Hippocampal formation (tissue), 2 donors: ENCODE measurements around the gene TTC4.
"Not testable (repeated sequence)": the region's sequence is repeated elsewhere in the genome, so short reads cannot be mapped to it uniquely, and the experiment has no call there.

ENCODE experiments used
- DNase-seq, 2 donors: peaks; one replicate each; lab custom pipeline; 2025; lab: John Stamatoyannopoulos, UW

The TTC4 gene

DNA sequence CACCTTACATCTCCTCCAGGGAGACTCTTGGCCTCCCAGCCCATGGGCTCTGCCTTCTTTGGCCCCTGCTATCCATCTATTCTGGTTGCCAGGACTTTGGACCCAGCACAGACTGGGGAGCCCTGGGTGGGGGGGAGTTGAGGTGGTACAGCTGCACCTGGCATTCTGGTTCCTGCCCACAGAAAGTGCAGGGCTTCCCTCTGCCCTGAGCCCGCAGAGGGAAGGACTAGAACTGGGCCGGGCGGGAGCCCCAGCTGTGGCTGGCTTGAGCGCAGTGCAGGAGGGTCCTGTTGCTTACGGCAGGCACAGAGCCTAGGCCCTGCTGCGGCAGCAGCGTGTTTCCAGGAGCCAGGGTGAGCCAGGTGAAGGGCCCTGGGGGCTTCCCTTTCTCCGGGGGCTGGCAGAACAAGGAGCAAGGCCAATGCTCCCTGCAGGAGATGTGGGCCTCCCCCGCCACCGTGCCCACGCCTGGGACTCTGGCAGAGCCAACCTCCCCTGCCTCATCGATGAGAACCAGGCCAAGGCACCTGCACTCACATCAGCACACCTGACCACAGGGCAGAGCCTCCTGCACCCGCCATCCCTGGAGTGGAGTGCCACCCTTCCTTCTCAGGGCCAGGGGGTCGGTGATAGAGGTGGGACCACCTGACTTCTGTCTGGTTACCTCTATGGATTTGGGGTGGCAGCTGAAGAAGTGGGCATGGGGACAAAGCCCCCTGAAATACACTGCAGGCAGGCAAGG, 32.6 kb downstream of the TTC4 start:
- DNase-seq = no peak

DNA sequence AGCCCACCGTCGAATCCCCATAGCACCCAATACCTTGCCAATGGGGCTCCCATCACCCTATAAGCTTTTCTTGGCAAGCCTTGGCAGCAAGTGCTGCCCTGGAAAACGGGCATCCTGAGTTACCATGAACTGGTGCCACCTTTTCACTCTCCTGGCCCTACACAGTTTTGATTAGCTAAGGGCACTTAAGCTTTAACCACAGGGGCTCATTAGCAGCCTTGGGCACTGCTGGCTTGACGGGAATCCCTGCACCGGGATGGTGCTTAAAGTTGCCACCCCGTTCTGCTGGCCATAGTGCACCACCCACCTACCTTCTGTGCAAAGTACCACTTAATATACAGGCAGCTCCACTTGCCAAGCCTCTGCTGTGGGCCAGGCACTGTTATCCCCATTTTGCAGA, 34.9 kb downstream of the TTC4 start:
- no peak for DNase-seq

DNA sequence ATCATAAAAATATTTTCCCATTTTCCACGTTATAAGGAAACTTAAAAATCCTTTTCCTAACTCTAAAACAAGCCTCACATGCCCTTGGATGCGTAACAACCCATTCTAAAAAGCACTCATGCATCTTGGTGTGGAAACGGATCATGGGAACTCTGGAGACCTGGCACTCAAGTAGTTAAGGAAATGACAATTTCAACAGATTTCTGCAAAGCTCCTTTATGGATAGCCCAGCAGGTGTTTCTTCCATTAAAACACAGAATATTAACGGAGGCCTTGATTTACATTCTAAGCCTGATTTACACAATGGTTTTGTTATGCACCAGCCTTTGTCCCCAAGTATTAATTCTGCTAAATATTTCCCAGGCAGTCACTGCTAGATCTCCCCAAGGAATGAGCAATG, 35.8 kb downstream of the TTC4 start:
- no peak for DNase-seq

DNA sequence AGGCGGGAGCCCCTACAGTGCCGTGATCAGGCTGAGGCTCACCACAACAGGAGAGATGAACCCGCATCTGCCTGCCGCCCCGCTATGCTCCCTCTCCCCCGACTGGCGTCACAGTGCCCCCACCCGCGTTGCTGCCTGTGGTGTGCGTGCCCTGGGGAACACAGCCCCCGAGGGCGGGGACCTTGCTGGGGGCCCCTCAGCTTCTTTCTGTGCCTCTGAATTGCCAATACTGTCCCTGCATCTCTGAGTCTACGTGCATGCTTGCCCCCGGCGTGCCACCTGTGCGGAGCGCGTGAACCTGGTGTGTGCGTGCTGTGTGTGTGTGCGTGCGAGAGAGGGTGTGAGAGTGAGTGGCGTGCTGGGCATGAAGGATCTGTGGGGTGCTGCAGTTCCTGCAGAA, 38.4 kb downstream of the TTC4 start:
- DNase-seq = no peak

DNA sequence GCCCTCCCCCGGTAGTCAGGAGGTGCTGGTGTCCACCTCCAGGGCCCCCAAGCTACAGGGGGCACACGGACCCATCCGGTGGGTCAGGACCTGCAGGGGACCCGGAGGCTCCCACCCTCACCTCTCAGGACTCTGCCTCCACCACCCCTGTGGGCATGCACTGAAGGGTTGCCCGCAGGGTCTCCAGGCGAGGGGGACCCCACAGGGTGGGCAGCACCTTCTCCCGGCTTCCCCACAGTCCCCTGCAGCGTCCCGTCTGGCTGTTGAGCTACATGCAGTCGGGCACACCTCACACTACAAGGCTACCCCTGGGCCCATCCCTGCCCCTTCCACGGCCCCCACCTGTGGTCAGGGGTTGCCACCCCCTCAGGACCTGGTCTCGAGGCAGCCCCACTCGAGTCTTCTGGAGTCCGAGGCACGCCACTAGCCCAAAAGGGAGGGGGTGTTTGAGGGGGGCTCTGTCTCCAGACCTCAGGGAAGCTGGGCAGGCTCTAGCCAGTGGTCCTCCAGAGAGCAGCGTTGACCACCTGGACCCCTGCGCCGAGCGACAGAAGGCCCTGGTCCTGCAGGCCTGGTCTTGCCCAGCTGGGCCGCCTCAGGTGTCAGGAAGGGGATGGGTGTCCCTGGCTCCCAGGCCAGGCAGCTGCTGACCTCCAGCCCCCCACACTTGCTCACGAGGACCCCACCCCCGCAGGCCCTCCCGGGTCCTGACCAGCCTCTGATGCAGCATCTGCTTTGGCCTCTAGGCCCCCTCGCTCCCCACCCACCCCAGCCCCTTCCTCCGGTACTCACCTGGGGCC, 39.0 kb downstream of the TTC4 start:
- DNase-seq = no peak

DNA sequence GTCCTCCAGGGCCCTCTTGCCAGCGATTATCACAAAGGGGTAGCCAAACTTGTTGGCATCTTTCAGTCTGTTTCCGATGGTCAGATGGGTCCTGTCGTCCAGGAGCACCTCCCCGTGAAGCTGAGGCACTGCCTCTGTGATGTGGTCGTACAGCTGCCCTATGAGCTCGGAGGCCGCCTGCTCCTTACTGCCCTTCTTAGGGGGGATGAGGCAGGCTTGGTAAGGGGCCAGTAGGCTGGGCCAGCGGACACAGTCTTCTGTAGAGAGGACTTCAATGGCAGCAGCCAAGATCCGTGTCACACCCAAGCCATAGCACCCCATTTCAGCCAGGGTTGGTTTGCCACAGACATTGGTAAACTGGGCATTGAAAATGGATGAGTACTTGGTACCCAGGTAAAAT, 42.2 kb downstream of the TTC4 start:
- DNase-seq = no peak

DNA sequence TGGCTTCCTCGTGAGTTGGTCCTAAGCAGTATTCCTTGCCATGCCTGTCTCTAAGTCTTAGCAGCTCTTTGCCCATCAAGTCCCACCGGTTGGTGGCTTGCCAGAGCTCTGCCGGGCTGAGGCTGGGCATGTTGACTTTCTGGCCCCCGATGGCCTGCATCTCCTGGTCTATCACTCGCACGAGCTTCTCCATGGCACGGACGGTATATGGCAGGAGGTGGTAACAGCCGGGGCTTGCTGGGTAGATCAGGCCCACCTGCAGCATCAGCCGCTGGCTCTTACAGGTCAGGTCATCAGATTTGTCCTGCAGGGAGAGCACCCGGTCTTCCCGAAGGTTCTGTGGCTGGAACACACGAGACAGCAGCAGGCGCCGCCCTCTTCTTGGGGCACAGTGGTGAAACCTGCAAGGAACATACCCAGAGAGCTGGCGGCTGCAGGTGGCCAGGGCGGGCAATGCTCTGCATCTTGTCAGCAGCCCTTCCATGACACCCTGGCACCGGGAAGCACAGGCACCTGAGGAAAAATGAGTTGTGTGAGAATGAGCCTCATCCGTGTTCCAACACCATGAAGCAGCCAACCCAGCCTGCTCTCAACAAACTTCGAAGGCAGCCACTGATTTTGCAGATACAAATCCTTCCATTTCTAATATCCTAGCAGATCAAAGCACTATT, 43.2 kb downstream of the TTC4 start:
- no peak for DNase-seq

DNA sequence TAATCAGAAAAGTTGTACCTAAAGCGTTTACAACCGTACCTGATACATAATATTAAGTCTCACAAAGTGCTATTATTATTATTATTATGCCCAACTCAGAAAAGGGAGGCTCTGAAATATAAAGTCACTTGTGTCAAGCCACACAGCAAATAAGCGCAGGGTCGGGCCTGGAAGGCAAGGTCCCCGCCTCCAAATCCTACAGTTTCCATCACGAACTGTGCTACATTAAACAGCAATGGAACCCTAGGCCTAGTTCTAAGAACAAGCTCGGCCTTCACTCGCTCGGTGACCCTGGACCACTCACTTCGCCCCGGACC, 48.1 kb downstream of the TTC4 start:
- no peak for DNase-seq

DNA sequence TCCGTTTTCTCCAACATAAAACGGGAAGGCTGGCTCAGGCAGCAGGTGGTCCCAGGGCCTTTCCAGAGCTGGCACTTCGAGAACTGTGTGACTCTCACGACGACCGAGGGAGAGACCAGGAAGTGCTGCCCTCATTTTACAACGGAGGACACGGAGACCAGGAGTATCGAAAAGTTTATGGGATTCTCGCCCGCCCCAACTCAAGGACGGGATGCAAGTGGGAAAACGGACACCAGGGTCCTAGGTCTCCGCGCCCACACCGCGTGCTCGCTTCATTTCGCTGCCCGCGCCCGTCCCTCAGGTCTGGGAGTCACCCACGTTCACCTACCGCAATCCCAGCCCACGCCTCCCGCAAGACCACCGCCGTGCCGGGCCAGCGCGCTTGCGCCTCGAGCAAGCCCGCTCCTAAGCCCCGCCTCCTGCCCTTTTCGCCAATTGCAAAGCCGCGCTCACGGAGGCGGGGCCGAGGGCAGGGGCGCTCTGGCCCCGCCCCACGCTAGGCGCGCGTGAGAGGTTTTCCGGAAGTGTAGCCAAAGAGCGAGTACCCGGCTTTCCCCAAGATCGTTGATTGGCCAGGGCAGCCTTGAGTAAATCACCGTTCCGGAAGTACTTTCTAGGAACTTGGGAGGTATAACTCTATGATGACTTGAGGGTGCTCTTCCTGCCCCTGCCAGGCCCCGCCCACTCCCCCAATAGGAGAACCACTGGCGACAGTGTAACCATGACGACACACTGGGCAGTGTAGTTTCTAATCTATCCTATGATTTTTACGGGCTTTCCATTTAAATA, 48.7 kb downstream of the TTC4 start, which contains the start of gene PARS2:
TSS of gene PARS2 (minus strand) at position 391 of the 789 bp plus-strand sequence. CDS start 5,362 bp downstream, outside the sequence.
- peak; percentile 94 to 99 for DNase-seq

DNA sequence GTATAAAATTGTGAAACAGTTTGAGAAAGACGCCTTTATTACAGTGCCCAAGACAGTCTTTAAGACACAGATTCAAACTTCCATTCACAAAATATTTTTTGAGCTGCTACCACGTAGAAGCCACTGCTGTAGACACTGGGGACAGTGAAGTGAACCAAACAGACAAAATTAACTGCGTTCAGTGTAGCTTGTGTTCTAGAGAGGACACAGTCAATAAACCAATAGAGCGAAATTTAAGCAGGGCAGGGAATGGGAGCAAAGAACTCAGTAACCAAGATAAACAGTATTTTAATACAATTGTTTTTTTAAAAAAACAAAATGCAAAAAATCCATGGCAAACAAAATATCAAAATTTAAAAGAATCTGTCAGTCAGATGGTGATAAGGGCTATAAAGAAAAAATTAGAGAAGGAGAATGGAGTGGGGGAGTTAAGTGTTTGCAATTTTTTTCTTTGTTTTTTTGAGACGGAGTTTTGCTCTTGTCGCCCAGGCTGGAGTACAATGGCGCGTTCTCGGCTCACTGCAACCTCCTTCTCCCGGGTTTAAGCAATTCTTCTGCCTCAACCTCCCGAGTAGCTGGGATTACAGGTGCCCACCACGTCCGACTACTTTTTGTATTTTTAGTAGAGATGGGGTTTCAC, 49.4 kb downstream of the TTC4 start:
- no peak for DNase-seq

DNA sequence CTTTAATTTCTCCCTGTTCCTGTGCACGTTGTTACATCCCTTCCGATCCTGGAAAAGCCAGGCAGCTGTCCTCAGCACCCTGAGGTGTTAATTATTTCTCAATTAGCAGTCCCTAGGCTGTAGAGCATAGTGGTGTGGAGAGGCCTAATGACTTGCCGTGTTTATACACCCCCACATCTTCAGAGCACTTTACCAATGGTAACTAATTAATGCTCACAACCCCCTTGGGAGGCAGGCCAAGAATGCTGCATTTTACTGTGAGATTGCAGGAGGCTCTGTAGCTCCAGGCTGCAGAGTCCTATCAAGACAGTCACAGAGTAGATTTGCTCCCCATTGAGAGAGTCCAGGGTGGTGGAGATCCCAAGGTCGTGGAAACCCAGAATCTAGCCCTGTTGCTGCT, 51.1 kb downstream of the TTC4 start:
- DNase-seq = no peak

DNA sequence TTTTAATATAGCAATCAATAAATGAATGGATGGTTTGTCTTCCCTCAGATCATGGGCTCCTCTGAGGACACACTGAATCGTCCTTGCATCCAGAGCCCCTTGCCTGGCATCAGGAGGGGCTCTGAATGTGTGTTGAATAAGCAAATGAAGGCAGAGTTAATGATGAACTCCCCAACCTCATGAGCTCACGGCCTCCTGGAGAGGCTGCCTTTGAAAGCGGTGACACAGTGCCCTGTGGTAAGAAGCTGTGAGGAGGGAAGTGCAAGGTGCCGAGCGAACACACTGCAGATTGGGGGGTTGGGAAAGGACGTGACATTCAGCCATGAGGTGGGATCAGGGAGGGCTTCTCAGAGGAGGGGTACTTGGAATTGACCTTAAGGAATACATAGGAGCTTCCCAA, 51.9 kb downstream of the TTC4 start:
- DNase-seq = no peak

DNA sequence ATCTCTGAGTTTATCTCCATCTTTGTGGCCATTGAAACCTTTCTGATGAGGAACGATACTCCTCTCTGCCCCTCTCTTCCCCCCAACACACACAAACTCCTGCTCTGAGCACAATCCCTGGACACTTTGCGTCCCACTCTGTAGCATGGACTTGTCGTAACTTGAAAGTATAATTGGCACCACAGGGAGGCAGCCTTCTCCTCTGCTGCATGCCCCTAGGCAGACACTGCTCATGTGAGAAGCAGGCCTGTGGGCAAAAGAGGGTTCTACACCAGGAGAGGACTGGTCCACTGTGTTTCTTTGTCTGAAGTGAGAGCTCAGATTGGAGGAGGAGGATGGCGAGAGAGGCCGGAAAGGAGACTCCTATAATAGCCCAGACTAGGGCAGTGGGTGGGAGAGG, 52.4 kb downstream of the TTC4 start:
- peak; percentile 2 to 4 for DNase-seq

DNA sequence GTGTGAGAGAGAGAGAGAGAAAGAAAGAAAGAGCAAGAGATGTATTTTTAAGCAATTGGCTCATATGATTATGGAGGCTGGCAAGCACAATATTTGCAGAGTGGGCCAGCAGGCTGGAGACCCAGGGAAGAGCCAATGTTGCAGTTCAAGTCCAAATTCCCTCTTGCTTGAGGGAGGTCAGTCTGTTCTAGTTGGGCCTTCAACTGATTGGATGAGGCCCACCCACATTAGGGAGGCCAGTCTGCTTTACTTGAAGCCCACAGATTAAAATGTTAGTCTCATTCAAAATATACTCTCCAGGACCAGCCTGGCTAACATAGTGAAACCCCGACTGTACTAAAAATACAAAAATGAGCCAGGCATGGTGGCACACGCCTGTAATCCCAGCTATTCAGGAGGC, 57.3 kb downstream of the TTC4 start:
- DNase-seq = no peak

DNA sequence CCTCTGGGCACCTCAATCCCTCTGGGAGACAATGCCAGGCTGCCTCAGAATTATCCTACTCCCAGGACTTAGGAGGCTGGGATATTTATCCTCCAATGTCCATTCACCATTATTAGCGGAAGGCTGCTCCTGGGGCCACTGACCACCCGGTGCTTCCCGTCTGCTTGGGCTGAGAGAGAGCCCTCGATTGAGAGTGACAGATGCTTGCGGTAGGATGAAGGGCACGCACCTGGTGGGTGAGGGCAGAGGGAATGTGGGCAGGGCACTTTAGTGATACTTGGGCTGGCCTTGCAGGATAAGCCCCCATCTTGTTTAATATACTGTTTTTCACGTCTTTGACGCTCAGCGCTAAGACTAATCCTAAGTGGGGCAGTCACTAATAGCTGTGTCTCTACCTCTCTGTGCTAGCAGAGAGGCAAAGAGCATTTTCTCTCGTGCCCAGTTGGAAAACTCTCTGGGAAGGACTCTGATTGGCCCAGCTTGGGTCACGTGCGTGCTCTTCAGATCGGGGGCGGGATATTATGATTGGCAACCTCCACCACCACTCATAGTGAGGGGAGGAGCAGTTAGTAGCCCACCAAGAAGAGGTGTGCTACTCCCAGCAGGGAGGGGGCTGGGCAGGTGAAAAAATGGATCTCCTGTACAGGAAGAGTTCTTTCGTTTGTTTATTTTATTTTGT, 59.3 kb downstream of the TTC4 start:
- no peak for DNase-seq

DNA sequence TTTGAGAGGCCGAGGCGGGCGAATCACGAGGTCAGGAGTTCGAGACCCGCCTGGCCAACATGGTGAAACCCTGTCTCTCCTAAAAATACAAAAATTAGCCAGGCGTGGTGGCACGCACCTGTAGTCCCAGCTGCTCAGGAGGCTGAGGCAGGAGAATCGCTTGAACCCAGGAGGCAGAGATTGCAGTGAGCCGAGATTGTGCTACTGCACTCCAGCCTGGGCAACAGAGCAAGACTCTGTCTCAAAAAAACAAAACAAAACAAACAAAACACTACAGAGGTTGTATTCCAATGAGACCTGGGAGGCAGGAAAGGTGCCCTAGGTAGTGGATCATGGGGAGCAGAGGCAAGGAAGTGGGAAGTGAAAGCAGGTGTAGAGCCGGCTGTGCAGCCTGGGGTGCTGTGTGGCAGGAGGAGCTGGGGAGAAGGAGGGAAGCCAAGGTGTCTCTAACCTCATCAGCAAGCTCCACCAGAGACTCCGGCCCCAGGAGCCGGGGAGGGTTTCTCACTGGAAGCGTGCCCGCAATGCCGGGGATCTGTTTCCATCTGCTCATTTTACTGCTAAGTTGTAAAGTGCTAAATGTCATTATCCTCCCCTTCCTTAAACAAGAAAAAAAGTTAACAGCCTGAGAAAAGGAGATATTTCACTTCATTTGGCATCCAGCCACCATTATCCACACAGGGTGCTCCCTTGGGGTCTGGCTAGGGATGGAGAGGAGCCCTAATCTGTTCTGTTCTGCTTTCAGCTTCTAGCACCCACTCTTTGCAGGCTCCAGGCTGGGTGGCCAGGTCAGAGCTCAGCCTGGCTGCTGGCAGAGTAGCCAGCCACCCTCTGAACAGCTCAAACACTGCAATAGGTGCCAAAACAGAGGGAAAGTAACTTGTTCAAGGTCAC, 60.4 kb downstream of the TTC4 start:
- not testable (repeated sequence) for DNase-seq

DNA sequence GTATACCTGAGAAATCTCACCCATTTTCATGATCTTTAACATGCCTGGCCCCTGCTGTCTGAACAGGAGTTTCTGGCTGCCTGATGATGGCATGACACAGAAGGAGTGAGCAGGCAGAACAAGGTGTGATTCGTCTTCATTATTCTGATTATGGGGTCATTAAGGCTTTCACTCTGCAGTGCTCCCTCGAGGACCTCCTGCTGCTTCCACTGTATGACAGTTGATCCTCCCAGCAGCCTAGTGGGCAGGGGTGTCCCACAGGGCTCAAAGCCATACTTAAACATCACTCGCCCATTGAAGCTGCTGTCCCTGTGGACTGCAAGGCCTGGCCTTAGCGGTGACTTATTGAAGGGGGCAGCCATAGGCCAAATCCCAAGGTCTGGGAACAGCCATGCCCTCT, 61.4 kb downstream of the TTC4 start:
- no peak for DNase-seq

DNA sequence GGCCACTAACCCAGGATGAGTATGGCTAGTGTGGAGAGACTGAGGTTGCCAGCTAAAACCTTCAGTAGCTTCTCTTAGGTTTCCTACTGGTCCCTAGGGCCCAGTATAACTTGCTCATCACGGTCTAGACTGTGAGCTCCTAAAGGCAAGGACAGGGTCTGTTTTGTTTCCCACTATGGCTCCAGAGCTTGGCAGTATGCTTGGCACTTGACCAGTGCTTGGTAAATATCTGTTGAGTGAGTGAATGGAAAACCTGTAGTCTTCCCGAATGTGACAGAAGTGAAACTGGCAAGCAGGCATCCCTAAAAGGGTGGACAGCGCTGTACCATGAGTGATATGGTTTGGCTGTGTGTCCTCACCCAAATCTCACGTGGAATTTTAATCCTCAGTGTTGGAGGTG, 61.8 kb downstream of the TTC4 start:
- no peak for DNase-seq

DNA sequence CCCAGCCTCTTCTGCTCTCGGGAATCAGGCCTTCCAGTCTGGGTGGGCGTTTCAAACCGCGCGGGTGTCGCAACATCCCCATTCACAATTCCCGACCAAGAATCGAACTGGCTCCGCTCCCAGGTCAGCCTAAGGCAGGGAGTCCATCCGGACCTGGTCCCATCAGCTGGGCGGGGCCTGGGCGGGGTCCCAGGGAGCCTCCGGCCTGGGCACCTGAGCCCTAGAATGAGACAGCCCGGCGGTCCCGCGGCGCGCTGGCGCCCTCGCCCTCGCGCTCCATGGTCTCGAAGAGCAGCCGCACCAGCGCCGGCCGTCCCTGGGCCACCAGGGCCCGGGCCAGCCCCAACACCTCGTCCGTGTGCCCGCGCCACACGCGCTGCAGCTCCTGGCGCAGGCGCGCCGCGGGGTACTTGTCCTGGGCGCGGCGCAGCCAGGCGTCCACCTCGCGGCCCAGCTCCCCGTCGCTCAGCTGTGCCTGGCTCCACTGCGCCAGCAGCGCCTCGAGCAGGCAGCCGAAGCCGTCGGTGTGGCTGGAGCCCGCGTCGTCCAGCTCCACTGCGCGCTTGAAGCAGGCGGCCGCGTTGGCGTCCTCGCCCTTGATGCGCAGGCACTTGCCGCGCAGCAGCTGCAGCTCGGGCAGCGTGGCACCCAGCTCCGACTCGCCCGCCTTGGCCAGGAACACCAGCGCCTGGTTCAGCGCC, 65.5 kb downstream of the TTC4 start:
- no peak for DNase-seq
